Liver (tissue), 9 donors: Measurements from ENCODE around the gene DSEL. TPM values are rescaled to one million over a fixed set of nuclear protein-coding genes. Genes with fewer than 3 reads are reported as not detected.

ENCODE experiments used
- DNase-seq: peaks from one replicate; pipeline ENCODE4 v3.0.0-alpha.2; 2017; ENCODE audit warnings: low spot score
- H3K27ac ChIP-seq, 2 donors: one replicate each; pipeline ENCODE4 v1.7.0; 2013; ENCODE audit warnings: inconsistent platforms in 2 of 2, low read length in 2 of 2, control low read depth in 1 of 2, low read depth in 1 of 2, mild to moderate bottlenecking in 1 of 2
- H3K27me3 ChIP-seq, 4 donors: one replicate each; pipeline versions ENCODE4 v1.6.1 to v1.7.0; 2013; ENCODE audit warnings: low read length in 3 of 4, inconsistent platforms in 1 of 4, mild to moderate bottlenecking in 1 of 4, moderate library complexity in 1 of 4; ENCODE audit not compliant: control insufficient read depth in 4 of 4, insufficient read depth in 4 of 4
- H3K36me3 ChIP-seq, 4 donors: one replicate each; pipeline versions ENCODE4 v1.6.1 to v1.7.0; 2013; ENCODE audit warnings: low read length in 3 of 4, mild to moderate bottlenecking in 3 of 4, low read depth in 1 of 4, moderate library complexity in 1 of 4; ENCODE audit not compliant: control insufficient read depth in 4 of 4, insufficient read depth in 3 of 4
- H3K4me1 ChIP-seq, 4 donors: one replicate each; pipeline versions ENCODE4 v1.6.1 to v1.7.0; 2013; ENCODE audit warnings: low read length in 3 of 4, mild to moderate bottlenecking in 3 of 4, moderate library complexity in 1 of 4; ENCODE audit not compliant: control insufficient read depth in 4 of 4, insufficient read depth in 4 of 4
- H3K4me3 ChIP-seq, 3 donors: one replicate each; pipeline versions ENCODE4 v1.6.1 to v1.7.0; 2013; ENCODE audit warnings: low read length in 3 of 3, control low read depth in 1 of 3, low read depth in 1 of 3, mild to moderate bottlenecking in 1 of 3
- H3K9ac ChIP-seq, 2 donors: one replicate each; pipeline ENCODE4 v1.7.0; 2013; ENCODE audit warnings: low read length in 2 of 2, mild to moderate bottlenecking in 2 of 2, moderate library complexity in 2 of 2, control low read depth in 1 of 2, low read depth in 1 of 2
- H3K9me3 ChIP-seq, 4 donors: one replicate each; pipeline versions ENCODE4 v1.6.1 to v1.7.0; 2013; ENCODE audit warnings: low read length in 3 of 4; ENCODE audit not compliant: control insufficient read depth in 4 of 4
- EGR1 ChIP-seq, 2 donors: IDR thresholded peaks; 2 replicates each; pipeline ENCODE4 v1.6.1; 2016 to 2018; ENCODE audit warnings: antibody characterized with exemption in 2 of 2, low read depth in 2 of 2
- GABPA ChIP-seq, 2 donors: IDR thresholded peaks in 1 of 2; conservative IDR thresholded peaks in 1 of 2; 2 replicates each; pipeline ENCODE4 v1.6.1; 2016; ENCODE audit warnings: antibody characterized with exemption in 2 of 2, mild to moderate bottlenecking in 1 of 2, moderate library complexity in 1 of 2
- HNF4A ChIP-seq, 2 donors: conservative IDR thresholded peaks; 2 replicates each; pipeline ENCODE4 v1.6.1; 2016; ENCODE audit warnings: antibody characterized with exemption in 2 of 2, mild to moderate bottlenecking in 2 of 2
- TAF1 ChIP-seq: conservative IDR thresholded peaks from 2 replicates; pipeline ENCODE4 v1.6.1; 2016; ENCODE audit warnings: antibody characterized with exemption, mild to moderate bottlenecking
- YY1 ChIP-seq: IDR thresholded peaks from 2 replicates; pipeline ENCODE4 v1.6.1; 2016; ENCODE audit warnings: antibody characterized with exemption, mild to moderate bottlenecking
- ZBTB33 ChIP-seq: IDR thresholded peaks from 2 replicates; pipeline ENCODE4 v1.6.1; 2016; ENCODE audit warnings: antibody characterized with exemption
- WGBS: extraction: QIAGEN DNeasy Blood & Tissue Kit; methylation state at CpG from one replicate; pipeline ENCODE4 v1.1.7; 2013; 5-methylcytosine and 5-hydroxymethylcytosine counted together
- polyA plus RNA-seq, 2 donors: library from polyadenylated mRNA; stranded (reverse) in 1 of 2; unstranded in 1 of 2; fragments of 200-250 nt in 1 of 2; fragments of >200 nt in 1 of 2; fragmentation: Nextera tagmentation in 1 of 2; extraction: Ambion mirVana in 1 of 2; gene quantifications; one replicate each; pipeline versions ENCODE4 v1.2.1 to v1.2.3, GENCODE V29; 2013 to 2015
- total RNA-seq, 2 donors: library from RNA; depleted of rRNA; stranded (reverse); fragments of >200 nt; gene quantifications; one replicate each; pipeline ENCODE4 v1.2.3, GENCODE V29; 2014
- TF ChIP-seq, protein P1 (sequence below): IDR thresholded peaks from 2 replicates; pipeline ENCODE4 v1.6.1; 2016; ENCODE audit warnings: antibody characterized with exemption
- TF ChIP-seq, protein P2 (sequence below): IDR thresholded peaks from 2 replicates; pipeline ENCODE4 v1.6.1; 2016; ENCODE audit warnings: antibody characterized with exemption
- TF ChIP-seq, protein P3 (sequence below): fragments of 150-350 bp; IDR thresholded peaks from 2 replicates; pipeline ENCODE4 v1.5.1; 2017; ENCODE audit warnings: improper control_type of control experiment, low read depth, low read length; ENCODE audit not compliant: missing input control
- TF ChIP-seq, protein P4 (sequence below): IDR thresholded peaks from 2 replicates; pipeline ENCODE4 v1.6.1; 2016; ENCODE audit warnings: antibody characterized with exemption, mild to moderate bottlenecking
- donor health status: healthy.
- donor health status: healthy.
- donor health status: healthy.
- donor health status: healthy.
- donor health status: healthy.

DSEL gene
- total and polyA plus RNA-seq, 4 donors, result 1.7 to 4.9 (median 3.4) TPM

GRCh38 chr18:67508146-67508545 lies 8.4 kb downstream of the DSEL start (continued):
- TF ChIP-seq, protein P1, sequence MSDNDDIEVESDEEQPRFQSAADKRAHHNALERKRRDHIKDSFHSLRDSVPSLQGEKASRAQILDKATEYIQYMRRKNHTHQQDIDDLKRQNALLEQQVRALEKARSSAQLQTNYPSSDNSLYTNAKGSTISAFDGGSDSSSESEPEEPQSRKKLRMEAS, result no peak
- no peak for TF ChIP-seq EGR1 (IDR thresholded peaks at IDR 0.05; ENCODE audit: low read depth in 2 of 2)

GRCh38 chr18:67504739-67505138 lies 11.8 kb downstream of the DSEL start:
- H3K4me3 ChIP-seq, result no peak overlapping the region
- no peaks in the 10 kb centered on the region for H3K36me3 ChIP-seq
- TF ChIP-seq, protein P1, result no peak
- TF ChIP-seq TAF1, result no peak
- TF ChIP-seq, protein P2, sequence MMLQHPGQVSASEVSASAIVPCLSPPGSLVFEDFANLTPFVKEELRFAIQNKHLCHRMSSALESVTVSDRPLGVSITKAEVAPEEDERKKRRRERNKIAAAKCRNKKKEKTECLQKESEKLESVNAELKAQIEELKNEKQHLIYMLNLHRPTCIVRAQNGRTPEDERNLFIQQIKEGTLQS, result no peak
- TF ChIP-seq, protein P3, sequence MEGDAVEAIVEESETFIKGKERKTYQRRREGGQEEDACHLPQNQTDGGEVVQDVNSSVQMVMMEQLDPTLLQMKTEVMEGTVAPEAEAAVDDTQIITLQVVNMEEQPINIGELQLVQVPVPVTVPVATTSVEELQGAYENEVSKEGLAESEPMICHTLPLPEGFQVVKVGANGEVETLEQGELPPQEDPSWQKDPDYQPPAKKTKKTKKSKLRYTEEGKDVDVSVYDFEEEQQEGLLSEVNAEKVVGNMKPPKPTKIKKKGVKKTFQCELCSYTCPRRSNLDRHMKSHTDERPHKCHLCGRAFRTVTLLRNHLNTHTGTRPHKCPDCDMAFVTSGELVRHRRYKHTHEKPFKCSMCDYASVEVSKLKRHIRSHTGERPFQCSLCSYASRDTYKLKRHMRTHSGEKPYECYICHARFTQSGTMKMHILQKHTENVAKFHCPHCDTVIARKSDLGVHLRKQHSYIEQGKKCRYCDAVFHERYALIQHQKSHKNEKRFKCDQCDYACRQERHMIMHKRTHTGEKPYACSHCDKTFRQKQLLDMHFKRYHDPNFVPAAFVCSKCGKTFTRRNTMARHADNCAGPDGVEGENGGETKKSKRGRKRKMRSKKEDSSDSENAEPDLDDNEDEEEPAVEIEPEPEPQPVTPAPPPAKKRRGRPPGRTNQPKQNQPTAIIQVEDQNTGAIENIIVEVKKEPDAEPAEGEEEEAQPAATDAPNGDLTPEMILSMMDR, result no peak
- TF ChIP-seq ZBTB33, result no peak
- TF ChIP-seq, protein P4, sequence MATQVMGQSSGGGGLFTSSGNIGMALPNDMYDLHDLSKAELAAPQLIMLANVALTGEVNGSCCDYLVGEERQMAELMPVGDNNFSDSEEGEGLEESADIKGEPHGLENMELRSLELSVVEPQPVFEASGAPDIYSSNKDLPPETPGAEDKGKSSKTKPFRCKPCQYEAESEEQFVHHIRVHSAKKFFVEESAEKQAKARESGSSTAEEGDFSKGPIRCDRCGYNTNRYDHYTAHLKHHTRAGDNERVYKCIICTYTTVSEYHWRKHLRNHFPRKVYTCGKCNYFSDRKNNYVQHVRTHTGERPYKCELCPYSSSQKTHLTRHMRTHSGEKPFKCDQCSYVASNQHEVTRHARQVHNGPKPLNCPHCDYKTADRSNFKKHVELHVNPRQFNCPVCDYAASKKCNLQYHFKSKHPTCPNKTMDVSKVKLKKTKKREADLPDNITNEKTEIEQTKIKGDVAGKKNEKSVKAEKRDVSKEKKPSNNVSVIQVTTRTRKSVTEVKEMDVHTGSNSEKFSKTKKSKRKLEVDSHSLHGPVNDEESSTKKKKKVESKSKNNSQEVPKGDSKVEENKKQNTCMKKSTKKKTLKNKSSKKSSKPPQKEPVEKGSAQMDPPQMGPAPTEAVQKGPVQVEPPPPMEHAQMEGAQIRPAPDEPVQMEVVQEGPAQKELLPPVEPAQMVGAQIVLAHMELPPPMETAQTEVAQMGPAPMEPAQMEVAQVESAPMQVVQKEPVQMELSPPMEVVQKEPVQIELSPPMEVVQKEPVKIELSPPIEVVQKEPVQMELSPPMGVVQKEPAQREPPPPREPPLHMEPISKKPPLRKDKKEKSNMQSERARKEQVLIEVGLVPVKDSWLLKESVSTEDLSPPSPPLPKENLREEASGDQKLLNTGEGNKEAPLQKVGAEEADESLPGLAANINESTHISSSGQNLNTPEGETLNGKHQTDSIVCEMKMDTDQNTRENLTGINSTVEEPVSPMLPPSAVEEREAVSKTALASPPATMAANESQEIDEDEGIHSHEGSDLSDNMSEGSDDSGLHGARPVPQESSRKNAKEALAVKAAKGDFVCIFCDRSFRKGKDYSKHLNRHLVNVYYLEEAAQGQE, result no peak
- no peak for TF ChIP-seq HNF4A (conservative IDR thresholded peaks at IDR 0.05)
- TF ChIP-seq GABPA (IDR thresholded peaks at IDR 0.05 in 1 of 2, conservative IDR thresholded peaks at IDR 0.05 in 1 of 2), result no peak
- TF ChIP-seq YY1, result no peak
- 92% methylated on average over 1 of the region's 1 CpG for WGBS
- H3K27me3 ChIP-seq, result no peaks in the 10 kb centered on the region
- H3K9ac ChIP-seq, result no peak overlapping the region
- no peak for DNase-seq
- H3K9me3 ChIP-seq, result no peaks in the 10 kb centered on the region
- H3K27ac ChIP-seq, result no peak overlapping the region
- H3K4me1 ChIP-seq, result no peaks in the 10 kb centered on the region
